Panc1 (cell line): ENCODE data around the gene BCAN. TPM values are rescaled to one million over a fixed set of nuclear protein-coding genes. Genes with fewer than 3 reads are reported as not detected.
A peak's percentile ranks its signal among the peaks of the same experiment; 100 is the strongest.

Source experiments
- ATAC-seq: fragments of 200-7000 bp; cut with Tn5 transposase; 2 replicates; pipeline ENCODE4 v1.9.1; 2020; ENCODE audit warnings: mild to moderate bottlenecking, moderate library complexity
- BruUV-seq: library from RNA; stranded (reverse); fragments of 400-500 nt; replicated peaks from 2 replicates; lab custom pipeline; 2021; lab: Mats Ljungman, UMichigan
- CTCF ChIA-PET: fragments of 300-600 bp; sonication (Branson Sonifier 250); formaldehyde crosslinking; loops from one replicate; lab custom pipeline; 2022; ENCODE audit warnings: antibody characterized with exemption; lab: Charles Lee
- POLR2A ChIA-PET: fragments of 300-600 bp; sonication (Branson Sonifier 250); formaldehyde crosslinking; loops from one replicate; lab custom pipeline; 2022; ENCODE audit warnings: antibody characterized with exemption; lab: Charles Lee
- DNase-seq: peaks from one replicate; pipeline ENCODE4 v3.0.0-alpha.2; 2010; ENCODE audit warnings: low read depth, low spot score
- H3K27ac ChIP-seq: 2 replicates; pipeline ENCODE4 v1.5.1; 2011; ENCODE audit warnings: mild to moderate bottlenecking, low read length, inconsistent platforms
- H3K27me3 ChIP-seq: fragments of 200-500 bp; sonication (Bioruptor generic); 2 replicates; pipeline ENCODE4 v1.6.0; 2014; ENCODE audit warnings: low read length, inconsistent platforms; ENCODE audit not compliant: control insufficient read depth, insufficient read depth
- H3K36me3 ChIP-seq: fragments of 200-500 bp; sonication (Bioruptor generic); 2 replicates; pipeline ENCODE4 v1.5.1; 2014; ENCODE audit warnings: inconsistent platforms, mild to moderate bottlenecking, low read length, moderate library complexity; ENCODE audit not compliant: control insufficient read depth, insufficient read depth
- H3K4me1 ChIP-seq: 2 replicates; pipeline ENCODE4 v1.5.1; 2011; ENCODE audit warnings: inconsistent platforms, mild to moderate bottlenecking, low read length, moderate library complexity; ENCODE audit not compliant: control insufficient read depth, insufficient read depth
- H3K4me3 ChIP-seq, 2 experiments: 2 replicates each; pipeline ENCODE4 v1.5.1; 2011 to 2012; ENCODE audit warnings: low read depth in 2 of 2, low read length in 2 of 2, mild to moderate bottlenecking in 2 of 2, inconsistent platforms in 1 of 2, moderate library complexity in 1 of 2
- H3K9me3 ChIP-seq: fragments of 200-500 bp; sonication (Bioruptor generic); 2 replicates; pipeline ENCODE4 v1.5.1; 2014; ENCODE audit warnings: low read depth, mild to moderate bottlenecking, inconsistent platforms, low read length, moderate library complexity; ENCODE audit not compliant: control insufficient read depth, insufficient read depth
- CTCF ChIP-seq: fragments of 450-650 bp; IDR thresholded peaks from 2 replicates; pipeline ENCODE4 v1.5.1; 2017; ENCODE audit warnings: mild to moderate bottlenecking
- POLR2AphosphoS5 ChIP-seq: IDR thresholded peaks from 2 replicates; pipeline ENCODE4 v1.6.1; 2012; ENCODE audit warnings: mild to moderate bottlenecking, low read depth, low read length, moderate library complexity
- REST ChIP-seq, 2 experiments: IDR thresholded peaks; 2 replicates each; pipeline ENCODE4 v1.6.1; 2011 to 2012; ENCODE audit warnings: low read depth in 2 of 2, control low read depth in 1 of 2, low read length in 1 of 2, mild to moderate bottlenecking in 1 of 2, moderate library complexity in 1 of 2; ENCODE audit not compliant: insufficient read depth in 1 of 2
- SIN3A ChIP-seq: IDR thresholded peaks from 2 replicates; pipeline ENCODE4 v1.6.1; 2012; ENCODE audit warnings: low read depth, mild to moderate bottlenecking, low read length, moderate library complexity, borderline replicate concordance; ENCODE audit not compliant: insufficient read depth
- TCF7L2 ChIP-seq: IDR thresholded peaks from 2 replicates; pipeline ENCODE4 v1.6.1; 2011; ENCODE audit warnings: mild to moderate bottlenecking, low read depth, low read length, inconsistent platforms
- in situ Hi-C: cut with HindIII; loops from 2 replicates; pipeline ENCODE4 v1.10.0; 2016; ENCODE audit warnings: low sequenced_read_pairs, low pct_unique_long_range_greater_than_20kb
- intact Hi-C: fragments of 100-400 bp; cut with micrococcal nuclease; formaldehyde crosslinking; loops from one replicate; pipeline ENCODE4 v1.10.0; 2022; ENCODE audit not compliant: unreplicated experiment
- total RNA-seq: library from RNA; stranded (reverse); gene quantifications from one replicate; pipeline ENCODE4 v1.2.1, GENCODE V29; 2021; ENCODE audit not compliant: unreplicated experiment

BCAN gene
- total RNA-seq, 1 experiment from 2014 or later = 0.57 TPM

GRCh38 chr1:156692441-156692924 is 50.6 kb downstream of the BCAN start:
- POLR2A ChIA-PET = interaction anchor here (0.5 to 1.6 kb wide), 2 partner anchors 14 to 63 kb away, joined by 6 read pairs; partner anchors contain the start of gene CRABP2
- ATAC-seq = no peak
- CTCF ChIA-PET = interaction anchor here (0.8 to 5.7 kb wide), 4 partner anchors 14 to 34 kb away, joined by 3 to 118 read pairs (median 52); partner anchors contain the start of genes CRABP2 and NES
- Histone ChIP-seq H3K4me1 (peaks cover 69% of the 10 kb centered on the region), H3K27ac (peak overlapping the region; percentile 95), H3K9me3 (no peaks in the 10 kb centered on the region), H3K4me3 (peak overlapping the region in 1 of 2 experiments; percentile 14; a peak in 2 of 4 replicates), H3K27me3 (no peaks in the 10 kb centered on the region), H3K36me3 (no peaks in the 10 kb centered on the region)
- peak; percentile 34; the same call in 1 of the 2 replicates for TF ChIP-seq POLR2AphosphoS5
- no peak for TF ChIP-seq TCF7L2
- no peak for DNase-seq
- intact Hi-C loops = loop anchor here (10.0 kb wide), 1 partner anchor 172 kb away; the partner anchor contains the start of gene NTRK1
- in situ Hi-C loops = no loop called here
- no TSS peak for BruUV-seq

DNA sequence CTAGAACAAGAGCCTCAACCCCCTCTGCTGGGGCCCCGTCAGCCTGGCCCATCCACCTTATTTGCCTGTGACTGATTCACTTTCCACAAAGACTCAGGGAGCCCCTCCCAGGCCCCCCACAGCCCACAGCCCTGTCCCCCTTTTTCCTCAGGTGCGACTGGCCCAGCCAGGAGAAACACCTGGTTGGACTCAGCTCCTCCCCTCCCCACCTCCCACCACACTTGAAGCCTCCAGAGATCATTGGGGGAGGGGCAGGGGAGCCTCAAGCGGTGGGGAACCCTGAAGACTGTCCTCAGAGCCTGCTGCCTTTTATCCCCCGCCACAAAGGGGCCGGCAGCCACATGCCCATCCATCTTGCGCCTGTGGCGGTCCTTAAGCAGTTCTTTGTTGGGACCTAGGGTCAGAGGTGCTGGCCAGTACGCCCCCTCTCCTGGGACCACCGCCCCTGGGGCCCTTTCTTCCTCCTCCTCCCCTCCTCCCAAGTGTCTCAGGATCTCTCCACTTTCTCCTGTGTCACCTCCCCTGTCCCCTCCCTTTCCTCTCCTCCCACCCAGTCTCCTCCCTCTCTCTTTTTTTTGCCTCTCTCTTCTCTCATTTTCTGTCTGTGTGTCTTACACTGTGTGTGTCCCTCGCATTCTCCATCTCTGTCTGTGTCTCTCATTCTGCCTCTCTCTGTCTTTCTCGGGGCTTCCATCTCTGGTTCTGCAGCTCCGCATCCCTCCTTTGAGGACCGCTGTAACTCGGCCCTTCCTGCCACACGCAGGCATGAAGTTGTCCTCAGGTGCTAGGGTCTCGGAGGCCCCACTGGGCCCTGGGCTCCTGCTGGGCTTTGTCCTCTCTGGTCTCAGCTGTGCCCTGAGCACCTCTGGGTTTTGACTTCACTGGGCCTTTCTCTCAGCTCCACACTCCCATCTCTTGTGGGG is 51.3 kb downstream of the BCAN start:
- H3K27me3 ChIP-seq = no peaks in the 10 kb centered on the region
- in situ Hi-C loops = no loop called here
- BruUV-seq = no TSS peak
- no peaks in the 10 kb centered on the region for H3K36me3 ChIP-seq
- ChIA-PET CTCF (interaction anchor here (0.7 to 5.7 kb wide), 4 partner anchors 25 to 73 kb away, joined by 3 to 118 read pairs (median 13); no protein-coding TSS in a partner anchor), POLR2A (interaction anchor here (1.6 kb wide), 1 partner anchor 13 kb away, joined by 6 read pairs; the partner anchor contains the start of gene CRABP2)
- intact Hi-C loops = loop anchor here (10.0 kb wide), 1 partner anchor 172 kb away; the partner anchor contains the start of gene NTRK1
- DNase-seq (no peak), ATAC-seq (no peak)
- TF ChIP-seq SIN3A = no peak
- TF ChIP-seq POLR2AphosphoS5 = 0 out of 2 replicates have a peak, but pooled peaks have one; percentile 8
- TF ChIP-seq TCF7L2 = peak; percentile 56
- TF ChIP-seq CTCF = no peak
- TF ChIP-seq REST (IDR thresholded peaks at IDR 0.05; ENCODE audit: insufficient read depth in 1 of 2, low read depth in 2 of 2, low read length in 1 of 2) = no peak
- H3K27ac ChIP-seq = peak overlapping the region; percentile 95
- peak overlapping the region in 1 of 2 experiments; percentile 5; a peak in 1 of 4 replicates for H3K4me3 ChIP-seq
- peaks cover 76% of the 10 kb centered on the region for H3K4me1 ChIP-seq
- H3K9me3 ChIP-seq = no peaks in the 10 kb centered on the region
